HG03103 (cell line): ENCODE data around the gene WDR13.

Experiments
- ATAC-seq: cut with Tn5 transposase; IDR thresholded peaks from one replicate; pipeline ENCODE4 v1.9.1; 2021; ENCODE audit warnings: low read depth; ENCODE audit not compliant: unreplicated experiment

WDR13 gene

GRCh38 chrX:48591255-48591791, 6.0 kb upstream of the WDR13 start:
- no peak for ATAC-seq

- no peak for ATAC-seq
Measured at GRCh38 chrX:48592971-48593370, 4.3 kb upstream of the WDR13 start.

- no peak for ATAC-seq
Measured at GRCh38 chrX:48595929-48596328, 1.4 kb upstream of the WDR13 start.

- ATAC-seq = no peak
Measured at GRCh38 chrX:48598614-48599013, 1.3 kb downstream of the WDR13 start.

- ATAC-seq = no peak
Measured at GRCh38 chrX:48599341-48599740, 2.0 kb downstream of the WDR13 start.

GRCh38 chrX:48600226-48600625, 2.9 kb downstream of the WDR13 start:
- ATAC-seq = no peak

- no peak for ATAC-seq
Measured at GRCh38 chrX:48601741-48602394, 4.6 kb downstream of the WDR13 start.

GRCh38 chrX:48604701-48605100, 7.4 kb downstream of the WDR13 start:
- no peak for ATAC-seq

- ATAC-seq = no peak
Measured at GRCh38 chrX:48606091-48606490, 8.8 kb downstream of the WDR13 start.

GRCh38 chrX:48611703-48612102, 14.4 kb downstream of the WDR13 start:
- no peak for ATAC-seq

- no peak for ATAC-seq
Measured at GRCh38 chrX:48613502-48614160, 16.3 kb downstream of the WDR13 start.

- no peak for ATAC-seq
Measured at GRCh38 chrX:48616576-48616975, 19.3 kb downstream of the WDR13 start.

- ATAC-seq = no peak
Measured at GRCh38 chrX:48617542-48618340, 20.4 kb downstream of the WDR13 start.

GRCh38 chrX:48626401-48627298, 29.4 kb downstream of the WDR13 start:
- no peak for ATAC-seq

GRCh38 chrX:48631376-48632090, 34.2 kb downstream of the WDR13 start:
- ATAC-seq = no peak

- ATAC-seq = no peak
Measured at GRCh38 chrX:48632207-48632606, 34.9 kb downstream of the WDR13 start.

- no peak for ATAC-seq
Measured at GRCh38 chrX:48636301-48636700, 39.0 kb downstream of the WDR13 start.

GRCh38 chrX:48636776-48637175, 39.5 kb downstream of the WDR13 start:
- no peak for ATAC-seq

- ATAC-seq = no peak
Measured at GRCh38 chrX:48645669-48646068, 48.4 kb downstream of the WDR13 start.

GRCh38 chrX:48648336-48648751, 51.1 kb downstream of the WDR13 start:
- ATAC-seq = no peak
